Measurements from ENCODE around the gene WLS.

WLS gene

DNA sequence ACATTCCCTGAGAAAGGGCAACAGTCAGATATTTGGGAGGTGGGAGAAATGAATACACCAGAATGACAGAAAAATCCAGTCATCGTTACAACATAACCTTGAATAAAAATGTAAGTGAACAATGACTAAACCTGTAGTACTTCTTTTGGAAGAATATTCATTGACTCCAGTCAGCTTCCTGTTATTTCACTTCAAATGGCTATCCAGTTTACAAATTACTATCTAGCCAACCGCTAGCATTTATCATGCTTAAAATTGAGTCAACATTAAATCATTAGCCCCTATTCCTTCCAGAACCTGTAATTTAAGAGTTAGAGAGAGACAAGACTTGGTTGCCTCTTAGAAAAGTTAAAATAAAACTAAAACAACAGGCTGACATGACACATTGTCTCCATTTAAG lies 33.6 kb downstream of the WLS start:
- TF ChIP-seq, protein P1, sequence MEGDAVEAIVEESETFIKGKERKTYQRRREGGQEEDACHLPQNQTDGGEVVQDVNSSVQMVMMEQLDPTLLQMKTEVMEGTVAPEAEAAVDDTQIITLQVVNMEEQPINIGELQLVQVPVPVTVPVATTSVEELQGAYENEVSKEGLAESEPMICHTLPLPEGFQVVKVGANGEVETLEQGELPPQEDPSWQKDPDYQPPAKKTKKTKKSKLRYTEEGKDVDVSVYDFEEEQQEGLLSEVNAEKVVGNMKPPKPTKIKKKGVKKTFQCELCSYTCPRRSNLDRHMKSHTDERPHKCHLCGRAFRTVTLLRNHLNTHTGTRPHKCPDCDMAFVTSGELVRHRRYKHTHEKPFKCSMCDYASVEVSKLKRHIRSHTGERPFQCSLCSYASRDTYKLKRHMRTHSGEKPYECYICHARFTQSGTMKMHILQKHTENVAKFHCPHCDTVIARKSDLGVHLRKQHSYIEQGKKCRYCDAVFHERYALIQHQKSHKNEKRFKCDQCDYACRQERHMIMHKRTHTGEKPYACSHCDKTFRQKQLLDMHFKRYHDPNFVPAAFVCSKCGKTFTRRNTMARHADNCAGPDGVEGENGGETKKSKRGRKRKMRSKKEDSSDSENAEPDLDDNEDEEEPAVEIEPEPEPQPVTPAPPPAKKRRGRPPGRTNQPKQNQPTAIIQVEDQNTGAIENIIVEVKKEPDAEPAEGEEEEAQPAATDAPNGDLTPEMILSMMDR (conservative IDR thresholded peaks at IDR 0.05) = no peak
- no peak for TF ChIP-seq ZFX (IDR thresholded peaks at IDR 0.05)
- no peak overlapping the region for H3K27ac ChIP-seq

DNA sequence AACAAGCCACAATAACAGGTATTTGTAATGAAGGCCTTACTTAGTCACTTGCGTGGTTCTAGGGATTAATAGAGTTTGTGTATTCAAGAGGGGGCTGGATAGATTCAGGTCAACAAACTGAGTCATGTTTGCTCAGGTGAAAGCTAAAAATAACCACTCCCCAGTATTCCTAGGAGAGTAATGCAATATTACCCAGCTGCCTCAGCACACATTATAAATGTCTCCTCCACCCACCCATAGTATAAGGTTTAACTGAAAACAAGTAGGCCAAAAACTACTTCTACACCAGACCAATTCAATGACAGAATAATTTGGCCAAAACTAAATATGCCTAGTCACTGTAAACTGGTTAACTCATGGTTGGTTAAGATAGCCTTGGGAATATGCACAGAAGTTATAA lies 34.4 kb downstream of the WLS start:
- no peak for TF ChIP-seq ZFX (IDR thresholded peaks at IDR 0.05)
- TF ChIP-seq, protein P1 (conservative IDR thresholded peaks at IDR 0.05) = no peak
- H3K27ac ChIP-seq = no peak overlapping the region

DNA sequence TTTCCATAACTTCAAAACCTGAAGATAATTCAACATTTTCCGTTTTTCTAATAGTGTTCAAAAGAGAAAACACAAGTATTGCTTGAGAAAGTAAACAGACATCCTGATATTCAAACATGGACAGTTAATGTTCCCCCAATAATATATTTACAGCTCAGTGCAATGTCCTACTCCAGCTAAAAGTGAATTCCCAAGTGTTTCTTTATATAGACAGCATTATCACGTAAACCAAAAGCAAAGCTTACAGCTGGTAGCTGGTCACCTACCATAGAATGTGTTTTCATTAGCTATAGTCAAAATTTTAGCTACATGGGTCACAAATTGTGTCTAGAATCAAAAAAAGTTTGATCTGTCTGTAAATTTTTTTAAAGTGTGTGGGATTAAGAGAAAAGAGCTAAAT lies 34.9 kb downstream of the WLS start:
- no peak for TF ChIP-seq ZFX (IDR thresholded peaks at IDR 0.05)
- TF ChIP-seq, protein P1 (conservative IDR thresholded peaks at IDR 0.05) = no peak
- H3K27ac ChIP-seq = no peak overlapping the region

DNA sequence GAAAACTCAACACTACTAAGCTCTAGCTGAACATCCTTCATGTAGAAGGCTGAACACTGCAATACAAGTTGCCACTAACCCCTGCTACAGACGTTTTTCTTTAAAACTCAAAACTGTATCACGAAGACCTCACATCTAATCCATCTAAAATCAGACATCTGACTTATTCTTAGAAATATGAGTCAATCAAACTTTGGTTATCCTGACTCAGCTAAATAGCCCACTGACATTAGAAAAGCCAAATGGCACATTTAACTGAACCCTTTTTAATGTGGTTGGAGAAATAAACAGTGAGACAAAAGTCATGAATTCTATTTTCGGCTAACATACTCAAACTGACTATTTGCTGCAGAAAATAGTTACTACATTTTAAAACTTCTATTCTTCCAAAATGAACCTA lies 35.6 kb downstream of the WLS start:
- no peak overlapping the region for H3K27ac ChIP-seq
- no peak for TF ChIP-seq ZFX (IDR thresholded peaks at IDR 0.05)
- TF ChIP-seq, protein P1 (conservative IDR thresholded peaks at IDR 0.05) = no peak

DNA sequence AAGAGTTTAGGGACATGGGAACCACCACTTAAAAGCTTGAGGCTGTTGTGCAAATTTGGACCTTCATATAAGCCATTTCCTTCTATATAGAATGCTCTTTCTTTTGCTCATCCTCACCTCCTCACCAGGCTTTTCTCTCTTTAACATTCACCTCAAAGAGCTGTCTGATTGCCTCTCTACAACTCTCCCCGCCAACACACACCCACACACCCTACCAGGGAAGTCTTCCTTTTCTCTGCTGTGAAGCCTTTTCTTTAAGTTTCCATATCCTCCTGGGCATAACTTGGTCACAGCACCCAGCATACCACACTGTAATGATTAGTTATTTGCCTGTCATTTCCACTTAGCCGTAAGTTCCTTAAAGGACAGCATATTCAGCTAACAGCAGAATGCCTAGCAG lies 40.6 kb downstream of the WLS start:
- TF ChIP-seq, protein P1 (conservative IDR thresholded peaks at IDR 0.05) = no peak
- TF ChIP-seq ZFX (IDR thresholded peaks at IDR 0.05) = no peak
- no peak overlapping the region for H3K27ac ChIP-seq

DNA sequence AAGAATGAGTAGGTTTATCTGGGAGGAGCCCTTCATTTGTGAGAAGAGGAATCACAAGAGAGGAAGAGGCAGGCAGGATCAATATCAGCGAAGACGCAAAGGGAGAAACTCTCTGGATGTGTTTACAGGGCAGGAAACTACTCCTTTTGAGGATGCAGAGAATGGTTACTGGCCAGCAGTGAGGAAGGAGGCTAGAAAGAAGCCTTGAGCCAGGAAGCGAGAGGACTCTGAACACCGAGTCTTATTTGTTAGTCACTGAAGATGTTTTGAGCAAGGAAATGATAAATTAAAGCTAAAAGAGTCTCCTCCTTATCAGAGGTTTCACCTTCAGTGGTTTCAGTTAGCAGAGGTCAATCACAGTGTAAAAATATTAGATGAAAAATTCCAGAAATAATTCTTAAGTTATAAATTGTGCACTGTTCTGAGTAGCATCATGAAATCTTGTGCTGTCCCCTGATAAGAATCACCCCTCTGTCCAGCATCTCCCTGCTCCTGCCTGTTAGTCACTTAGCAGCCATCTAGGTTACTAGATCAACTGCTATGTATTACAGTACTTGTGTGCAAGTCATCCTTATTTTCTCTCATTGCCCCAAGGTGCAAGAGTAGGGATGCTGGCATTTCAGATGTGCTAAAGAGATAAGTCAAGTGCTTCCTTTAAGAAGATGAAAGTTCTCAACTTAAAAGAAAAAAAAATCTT lies 43.5 kb downstream of the WLS start:
- TF ChIP-seq, protein P1 (conservative IDR thresholded peaks at IDR 0.05) = no peak
- no peak for TF ChIP-seq ZFX (IDR thresholded peaks at IDR 0.05)

DNA sequence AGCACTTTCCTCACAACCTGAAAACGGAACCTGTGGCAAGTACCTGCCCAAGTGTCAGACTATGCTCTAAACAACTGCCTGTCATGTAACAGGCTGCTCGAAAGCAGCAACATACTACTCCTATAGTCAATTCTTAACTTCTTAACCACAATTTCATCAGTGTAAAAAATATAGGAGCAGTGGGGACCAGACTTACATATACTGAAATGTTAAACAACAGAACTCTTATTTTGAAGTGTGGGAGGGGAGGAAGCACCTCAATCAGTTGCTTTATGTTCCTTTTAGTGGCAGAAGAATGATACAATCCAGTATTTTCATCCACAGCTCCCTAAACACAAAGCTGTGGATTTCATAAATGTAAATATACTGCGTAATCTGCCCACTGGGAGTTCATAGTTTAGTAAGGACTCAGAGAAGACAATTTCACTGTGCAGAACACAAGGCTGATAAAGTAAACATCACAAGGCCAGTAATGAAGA lies 44.2 kb downstream of the WLS start:
- TF ChIP-seq ZFX (IDR thresholded peaks at IDR 0.05) = no peak
- TF ChIP-seq, protein P1 (conservative IDR thresholded peaks at IDR 0.05) = no peak
- no peak overlapping the region for H3K27ac ChIP-seq

More for the DNA sequence above, 43.5 kb downstream of the WLS start:
- H3K27ac ChIP-seq = no peak overlapping the region
